Stimulated activated CD8-positive, alpha-beta memory T cell treated with anti-CD3 and anti-CD28 coated beads, Interleukin-15, amount 100 ng/mL, for 1 hour (primary cell): Measurements from ENCODE around the gene CIDEC.
"Not testable (repeated sequence)": the region's sequence is repeated elsewhere in the genome, so short reads cannot be mapped to it uniquely, and the experiment has no call there.

Experiments used
- DNase-seq: peaks from one replicate; pipeline ENCODE4 v3.0.0-alpha.2; 2020; ENCODE audit warnings: low read depth

CIDEC gene

DNA sequence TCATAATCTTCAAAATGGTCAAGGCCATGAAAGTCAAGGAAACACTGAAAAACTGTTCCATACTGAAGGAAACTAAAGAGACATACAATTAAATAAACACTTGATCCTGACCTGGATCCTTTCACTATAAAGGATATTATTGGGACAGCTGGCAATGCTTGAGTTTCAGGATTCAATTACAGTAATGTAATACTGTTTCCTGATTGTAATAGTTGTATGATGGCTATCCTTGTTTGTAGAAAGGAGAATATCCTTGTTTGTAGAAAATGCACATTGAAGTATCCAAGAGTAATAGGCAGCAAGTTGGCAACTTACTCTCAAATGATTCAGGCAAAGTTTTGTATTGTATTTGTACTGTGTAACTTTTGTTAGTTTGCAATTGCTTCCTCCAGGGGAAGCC lies 4.6 kb downstream of the CIDEC start:
- DNase-seq, result no peak

DNA sequence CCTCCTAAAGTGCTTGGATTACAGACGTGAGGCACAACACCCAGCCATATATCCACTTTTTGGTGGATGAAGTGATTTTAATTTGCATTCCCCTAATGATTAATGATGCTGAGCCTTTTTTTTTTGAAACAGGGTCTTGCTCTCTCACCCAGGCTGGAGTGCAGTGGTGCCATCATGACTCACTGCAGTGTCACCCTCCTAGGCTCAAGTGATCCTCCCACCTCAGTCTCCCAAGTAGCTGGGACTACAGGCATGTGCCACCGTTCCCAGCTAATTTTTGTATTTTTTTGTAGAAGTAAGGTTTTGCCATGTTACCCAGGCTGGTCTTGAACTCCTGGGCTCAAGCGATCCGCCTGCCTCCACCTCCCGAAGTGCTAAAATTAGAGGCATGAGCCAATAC lies 8.0 kb downstream of the CIDEC start:
- not testable (repeated sequence) for DNase-seq

DNA sequence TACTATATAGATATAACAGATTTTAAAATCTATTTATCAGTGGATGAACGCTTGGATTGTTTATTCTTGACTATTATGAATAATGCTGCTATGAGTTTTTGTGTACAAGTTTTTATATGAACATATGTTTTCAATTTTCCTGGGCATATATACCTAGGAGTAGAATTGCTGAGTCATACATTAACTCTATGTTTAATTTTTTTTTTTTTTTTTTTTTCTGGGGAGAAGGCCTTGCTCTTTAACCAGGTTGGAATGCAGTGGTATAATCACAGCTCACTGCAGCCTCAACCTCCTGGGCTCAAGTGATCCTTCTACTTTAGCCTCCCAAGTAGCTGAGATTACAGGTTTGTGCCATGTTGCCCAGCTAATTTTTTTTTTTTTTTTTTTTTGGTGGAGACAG lies 9.1 kb downstream of the CIDEC start:
- DNase-seq, result no peak

DNA sequence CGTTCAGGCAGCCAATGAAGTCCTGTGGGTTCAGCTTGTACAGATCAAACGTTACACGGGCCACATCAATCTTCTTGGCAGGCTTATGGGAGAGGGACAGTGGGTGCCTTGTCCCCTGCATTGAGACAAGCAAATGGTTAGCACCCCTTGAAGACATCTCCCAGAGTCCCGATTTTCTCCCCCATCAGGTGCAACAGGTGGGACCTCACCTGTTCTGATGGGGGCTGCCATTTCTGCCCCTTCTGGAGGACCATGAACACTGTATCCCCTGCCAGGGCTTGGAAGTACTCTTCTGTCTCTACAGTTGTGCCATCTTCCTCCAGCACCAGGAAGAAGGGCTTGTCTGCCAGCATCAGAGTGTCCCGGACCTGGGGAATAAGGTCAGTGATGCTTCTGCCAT lies 10.1 kb downstream of the CIDEC start:
- DNase-seq, result no peak

DNA sequence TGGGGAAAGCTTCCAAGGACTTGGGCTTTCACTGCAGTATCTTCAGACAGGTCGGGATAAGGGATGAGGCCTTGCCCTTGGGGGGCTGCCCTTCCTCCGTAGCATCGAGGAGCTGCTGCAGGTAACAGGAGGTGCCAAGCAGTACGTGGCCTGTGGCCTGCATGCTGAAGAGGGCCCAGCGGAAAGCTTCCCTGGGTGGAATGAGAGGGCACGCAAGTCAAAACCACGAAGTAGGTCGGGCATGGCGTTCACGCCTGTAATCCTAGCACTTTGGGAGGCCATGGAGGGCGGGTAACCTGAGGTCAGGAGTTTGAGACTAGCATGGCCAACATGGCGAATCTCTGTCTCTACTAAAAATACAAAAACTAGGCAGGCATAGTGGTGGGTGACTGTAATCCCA lies 12.9 kb downstream of the CIDEC start:
- DNase-seq, result no peak

DNA sequence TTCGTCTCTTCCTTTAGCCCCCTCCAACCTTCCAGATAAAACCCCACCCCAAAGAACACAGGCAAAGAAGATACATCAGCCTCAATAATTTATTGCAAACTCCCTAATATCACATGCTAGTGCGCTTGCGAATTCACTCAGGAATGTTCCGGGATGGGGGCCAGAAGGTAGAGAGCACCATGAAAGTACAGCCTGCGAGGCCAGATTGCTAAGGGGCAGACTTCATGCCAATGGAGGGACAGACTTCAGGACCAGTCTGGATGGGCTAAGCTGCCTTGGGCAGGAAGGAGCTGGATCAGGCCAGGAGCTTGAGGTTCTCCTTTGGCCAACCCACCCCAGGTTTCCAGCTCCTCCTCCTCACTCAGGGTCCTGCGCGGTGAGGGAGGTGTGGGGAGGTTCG lies 13.4 kb downstream of the CIDEC start:
- DNase-seq, result no peak

DNA sequence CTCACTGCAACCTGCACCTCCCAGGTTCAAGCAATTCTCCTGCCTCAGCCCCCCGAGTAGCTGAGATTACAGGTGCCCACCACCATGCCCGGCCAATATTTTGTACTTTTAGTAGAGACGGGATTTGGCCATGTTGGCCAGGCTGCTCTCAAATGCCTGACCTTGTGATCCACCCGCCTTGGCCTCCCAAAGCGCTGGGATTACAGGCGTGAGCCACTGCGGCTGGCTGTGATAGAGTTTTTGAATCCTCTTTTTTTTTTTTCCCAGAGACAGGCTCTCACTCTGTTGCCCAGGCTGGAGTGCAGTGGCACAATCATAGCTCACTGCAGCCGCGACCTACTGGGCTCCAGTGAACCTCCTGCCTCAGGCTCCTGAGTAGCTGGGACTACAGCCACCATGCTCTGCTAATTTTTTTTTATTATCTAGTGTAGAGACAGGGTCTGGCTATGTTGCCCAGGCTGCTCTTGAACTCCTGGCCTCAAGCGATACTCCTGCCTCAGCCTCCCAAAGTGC lies 14.9 kb downstream of the CIDEC start:
- not testable (repeated sequence) for DNase-seq

DNA sequence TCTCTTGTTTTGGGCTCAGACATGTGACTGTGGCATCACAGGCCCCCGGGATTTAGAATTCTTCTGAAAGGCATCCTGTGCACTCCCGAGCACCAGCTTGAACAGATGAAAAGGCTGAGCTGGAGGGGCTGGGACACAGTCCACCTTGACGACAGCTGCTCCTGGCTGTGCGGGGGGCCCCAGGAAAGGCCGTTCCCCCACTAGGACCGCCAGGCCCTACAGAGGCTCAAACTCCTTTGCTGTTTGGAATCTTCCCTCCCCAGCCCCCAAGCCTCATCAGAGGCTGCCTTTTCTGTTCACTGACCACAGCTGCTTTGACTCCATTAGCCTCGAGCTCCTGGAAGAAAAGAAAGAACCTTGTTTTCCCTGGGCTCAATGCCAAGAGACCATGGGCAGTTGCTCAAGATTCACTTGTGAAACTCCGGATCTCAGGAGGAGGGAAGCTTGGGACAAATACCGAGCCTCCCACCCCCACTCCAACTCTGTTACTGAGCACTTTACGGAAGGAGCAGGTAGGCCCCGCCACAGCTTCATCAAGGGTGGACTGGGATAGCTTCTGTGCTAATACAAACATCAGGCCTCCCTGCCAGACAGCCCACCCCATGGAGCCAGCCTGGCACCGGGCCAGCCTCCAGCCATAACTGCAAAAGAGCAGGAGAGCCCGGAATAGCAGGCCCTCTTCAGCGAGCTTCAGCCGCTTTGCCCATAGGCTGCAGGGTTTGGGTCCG lies 15.7 kb downstream of the CIDEC start:
- no peak for DNase-seq

DNA sequence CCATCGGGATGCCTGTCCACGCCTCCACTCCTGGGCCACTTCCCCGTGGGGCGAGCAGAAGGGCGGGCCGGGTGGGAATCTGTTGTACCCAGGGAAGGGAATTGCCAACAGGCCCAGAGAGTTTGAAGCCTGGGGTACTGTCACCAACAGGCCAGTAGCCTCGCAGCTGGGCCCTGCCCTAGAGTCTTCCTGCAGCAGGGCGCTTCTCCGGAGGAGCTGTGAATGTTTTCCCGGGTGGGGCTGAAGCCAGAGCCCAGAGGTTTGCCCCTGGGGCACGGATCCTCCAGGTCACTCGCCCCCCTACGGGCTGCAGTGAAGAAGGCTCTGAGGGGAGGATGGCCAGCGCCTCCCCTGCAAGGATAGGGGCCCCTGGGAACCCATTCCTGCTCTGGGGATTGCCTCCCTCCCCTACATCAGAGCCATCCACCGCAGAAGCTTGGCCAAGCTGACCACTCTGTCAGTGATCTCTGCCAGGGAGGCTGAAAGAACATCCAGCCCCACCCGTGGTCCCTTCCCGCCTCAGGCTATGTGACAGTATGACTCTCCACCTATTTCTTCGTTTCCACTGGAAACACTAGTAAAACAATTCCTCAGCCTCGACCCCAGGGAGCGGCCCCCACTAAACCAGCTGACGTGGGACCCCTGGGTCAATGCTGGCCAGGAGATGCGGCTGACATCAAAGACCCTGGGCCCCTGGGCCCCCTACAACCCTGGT lies 16.8 kb downstream of the CIDEC start:
- no peak for DNase-seq

DNA sequence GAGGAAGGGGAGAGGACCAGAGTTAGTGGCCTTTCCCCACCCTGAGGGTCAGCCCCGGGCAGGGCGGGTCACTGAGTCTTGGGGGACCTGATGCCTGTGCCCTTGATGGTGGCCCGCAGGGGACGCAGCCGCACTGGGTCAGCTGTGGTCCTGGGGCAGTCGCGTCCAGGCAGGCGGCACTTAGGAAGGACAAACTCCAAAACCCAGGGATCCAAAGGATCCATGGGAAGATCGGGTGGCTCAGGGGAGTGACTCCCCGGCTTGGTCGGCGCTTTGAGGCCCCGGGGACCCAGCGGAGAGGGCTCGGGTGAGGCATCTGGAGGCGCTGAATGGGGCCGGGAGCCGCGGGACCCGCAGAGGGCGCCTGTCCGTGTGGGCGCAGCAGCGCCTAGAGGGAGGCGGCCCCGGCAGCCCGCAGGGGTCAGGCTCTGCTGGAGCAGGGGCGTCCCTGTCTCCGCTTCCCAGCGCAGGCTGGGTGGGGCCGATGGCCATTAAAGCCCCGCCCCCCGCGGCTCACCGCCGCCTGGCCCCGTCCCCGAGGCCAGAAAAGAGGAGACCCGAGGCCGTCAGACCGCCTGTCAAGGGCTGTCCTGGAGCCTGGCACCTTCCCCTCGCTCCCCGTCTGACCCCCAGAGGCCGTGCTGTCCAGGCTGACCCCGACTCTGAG lies 17.5 kb downstream of the CIDEC start:
- DNase-seq, result no peak

DNA sequence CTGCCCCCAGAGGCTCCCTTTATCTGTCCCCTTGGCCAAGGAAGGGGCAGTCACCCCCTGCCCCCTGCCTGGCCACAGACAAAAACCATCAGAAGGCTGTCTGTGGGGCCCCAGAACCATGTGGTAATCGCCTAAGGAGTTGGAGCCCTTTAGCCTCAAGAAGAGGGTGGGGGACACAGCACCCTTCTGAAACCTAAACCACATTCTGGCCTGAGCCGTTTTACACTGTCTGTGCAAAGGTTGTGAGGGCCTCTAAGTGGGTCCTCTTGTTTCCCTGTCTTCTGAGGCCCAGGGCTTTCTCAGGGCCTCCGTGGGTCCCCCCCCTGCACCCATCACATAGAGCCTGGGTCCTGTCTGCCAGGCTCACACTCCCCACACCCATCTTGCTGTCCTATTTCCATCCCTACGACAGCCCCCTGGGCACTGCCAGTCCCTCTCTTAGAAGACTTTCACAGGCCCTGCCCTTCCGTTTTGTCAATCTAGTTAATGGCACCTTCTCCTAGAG lies 18.4 kb downstream of the CIDEC start:
- no peak for DNase-seq

DNA sequence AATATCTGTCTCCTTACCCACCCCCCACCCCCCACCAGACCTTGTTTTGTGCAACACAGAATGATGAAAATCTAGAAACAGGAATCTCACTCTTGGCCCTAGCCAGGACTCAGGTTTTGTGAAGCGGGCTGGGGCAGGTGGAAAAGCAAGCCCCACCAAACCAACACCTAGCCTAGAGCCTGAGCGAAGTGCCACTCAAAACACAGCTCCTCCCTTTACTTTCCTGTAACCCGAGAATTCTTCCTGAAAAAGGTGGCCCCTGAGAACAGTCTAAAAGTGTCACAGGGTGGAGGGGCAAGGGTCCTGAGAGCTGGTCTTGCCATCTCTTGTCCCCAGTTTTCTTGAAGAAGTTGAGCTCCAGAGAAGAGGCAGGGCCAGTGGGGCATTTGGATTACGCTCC lies 18.9 kb downstream of the CIDEC start:
- DNase-seq, result no peak

DNA sequence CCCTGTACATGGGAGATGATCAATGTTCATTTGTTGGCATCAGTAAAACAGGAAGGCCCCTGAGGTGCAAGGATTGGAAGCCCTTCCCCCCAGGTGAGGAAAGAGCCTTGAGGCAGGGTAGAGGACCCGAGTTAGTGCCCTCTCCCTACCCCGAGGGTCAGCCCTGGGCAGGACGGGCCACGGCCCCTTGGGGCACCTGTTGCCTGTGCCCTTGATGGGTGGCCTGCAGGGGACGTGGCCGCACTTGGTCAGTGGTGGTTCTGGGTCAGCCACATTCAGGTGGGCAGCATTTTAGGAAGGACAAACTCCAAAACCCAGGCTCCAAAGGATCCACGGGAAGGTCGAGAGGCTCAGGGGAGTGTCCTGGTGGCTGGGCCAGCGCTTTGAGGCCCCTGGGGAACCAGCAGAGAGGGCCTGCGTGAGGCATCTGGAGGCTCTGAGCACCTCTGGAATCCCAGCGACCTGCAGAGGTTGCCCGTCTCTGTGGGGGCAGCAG lies 20.5 kb downstream of the CIDEC start:
- DNase-seq, result no peak

DNA sequence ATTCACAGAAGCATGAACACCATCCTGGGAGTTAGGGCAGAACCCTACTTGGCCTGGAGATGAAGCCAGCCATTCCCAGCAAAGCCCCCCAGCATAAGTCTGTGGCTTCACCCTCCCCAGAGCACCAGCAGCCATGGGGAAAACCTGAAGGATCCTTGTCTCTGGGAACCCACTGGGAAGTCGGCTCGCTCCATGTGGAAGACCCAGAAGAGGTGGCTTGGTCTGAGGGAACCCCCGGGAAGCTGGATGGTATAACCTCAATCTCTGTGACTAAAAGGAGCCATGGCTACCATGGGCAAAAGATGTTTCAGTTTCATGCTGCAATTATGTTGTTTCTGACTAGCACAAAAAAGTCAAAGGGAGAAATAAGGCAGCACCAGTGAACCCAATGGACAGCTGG lies 24.5 kb downstream of the CIDEC start:
- DNase-seq, result no peak

DNA sequence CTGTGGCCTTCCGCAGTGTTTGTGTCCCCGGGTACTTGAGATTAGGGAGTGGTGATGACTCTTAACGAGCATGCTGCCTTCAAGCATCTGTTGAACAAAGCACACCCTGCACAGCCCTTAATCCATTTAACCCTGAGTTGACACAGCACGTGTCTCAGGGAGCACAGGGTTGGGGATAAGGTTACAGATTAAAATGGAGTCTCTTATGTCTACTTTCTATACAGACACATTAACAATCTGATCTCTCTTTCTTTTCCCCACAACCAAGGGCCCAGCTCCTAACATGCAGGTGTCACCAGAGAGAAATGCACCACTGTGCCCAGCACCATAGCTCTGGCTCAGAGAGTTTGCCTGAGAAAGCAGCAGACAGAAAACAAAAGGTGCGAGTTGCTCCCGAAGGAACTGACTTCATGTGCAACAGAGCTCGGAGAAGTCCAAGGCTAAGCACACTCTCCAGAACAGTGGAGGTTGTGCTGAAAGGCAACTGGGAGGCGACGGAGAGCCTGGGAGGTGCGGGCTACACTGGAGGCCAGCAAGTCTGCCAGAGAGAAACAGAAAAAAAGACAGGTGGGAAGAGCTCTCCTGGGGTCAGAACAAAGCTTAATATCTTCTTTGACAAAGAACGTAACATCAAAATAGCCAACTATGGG lies 25.6 kb downstream of the CIDEC start:
- DNase-seq, result not testable (repeated sequence)

DNA sequence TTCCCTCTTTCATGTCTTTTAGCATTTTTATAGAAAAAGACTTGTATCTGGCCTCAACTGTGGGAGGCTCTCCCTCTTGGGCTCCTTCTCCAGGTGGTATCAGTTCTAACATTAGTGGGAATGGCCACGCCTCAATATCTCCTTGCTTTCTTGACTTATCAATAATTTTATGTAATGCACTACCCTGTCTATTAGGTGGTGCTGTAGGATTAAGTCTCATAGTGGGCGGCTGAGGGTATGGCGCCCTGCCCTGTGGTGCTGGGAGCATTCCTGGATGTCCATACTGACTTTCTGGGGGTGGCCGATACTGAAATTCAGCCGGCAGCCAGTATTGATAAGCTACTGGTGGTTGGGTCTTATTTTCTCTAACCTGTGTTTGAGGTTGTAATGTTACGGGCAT lies 27.5 kb downstream of the CIDEC start:
- DNase-seq, result no peak

DNA sequence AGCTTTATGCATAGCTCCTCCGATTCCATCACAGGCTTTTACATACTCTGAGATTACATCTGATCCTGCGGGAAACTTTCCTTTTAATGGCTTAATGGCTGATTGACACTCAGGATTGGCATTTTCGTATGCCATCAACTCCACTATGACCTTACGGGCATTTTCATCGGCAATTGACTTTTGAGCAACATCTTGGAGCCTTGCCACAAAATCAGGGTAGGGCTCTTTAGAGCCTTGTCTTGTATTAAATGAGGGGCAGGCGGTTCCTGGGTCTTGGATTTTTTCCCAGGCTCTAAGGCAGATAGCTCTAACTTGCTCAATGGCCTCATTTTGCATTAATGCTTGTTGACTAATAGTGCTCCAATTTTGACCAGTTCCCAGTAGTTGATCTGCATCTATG lies 28.1 kb downstream of the CIDEC start:
- DNase-seq, result not testable (repeated sequence)

DNA sequence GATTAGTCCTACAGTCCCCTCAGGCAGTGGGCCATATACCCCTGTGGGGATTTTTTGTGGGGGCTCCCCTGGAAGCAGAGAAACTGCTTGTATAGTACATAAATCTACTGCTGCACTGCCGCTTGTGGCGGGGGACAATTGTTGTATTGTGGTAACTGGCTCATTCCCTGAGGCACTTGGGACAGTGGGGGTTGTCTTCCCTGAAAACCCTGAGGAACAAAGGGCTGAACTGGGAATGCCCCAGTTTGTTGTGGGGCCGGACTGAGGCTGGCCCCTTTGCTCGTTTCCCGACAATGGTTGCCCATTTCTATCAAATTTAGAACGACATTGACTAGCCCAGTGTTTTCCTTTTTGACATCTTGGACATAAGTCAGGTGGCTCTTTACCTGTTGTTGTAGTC lies 28.7 kb downstream of the CIDEC start:
- DNase-seq, result not testable (repeated sequence)

DNA sequence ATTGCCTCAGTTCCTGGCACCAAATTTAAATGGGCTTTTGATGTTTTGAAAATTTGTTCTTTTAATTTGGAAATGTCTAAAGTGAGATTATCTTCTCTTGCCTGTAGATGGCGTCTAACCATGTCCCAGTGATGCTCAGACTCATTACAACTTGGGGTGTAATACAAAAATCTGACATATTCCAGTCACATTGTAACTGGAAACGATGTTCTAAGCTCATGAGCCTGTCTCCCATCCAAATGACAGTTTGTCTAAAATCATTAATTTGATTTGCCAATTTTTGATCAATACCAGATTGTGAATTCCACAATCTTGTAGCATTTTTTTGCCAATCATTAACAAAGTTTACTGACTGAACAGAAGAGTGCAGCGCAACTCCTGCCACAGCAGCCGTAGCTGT lies 31.2 kb downstream of the CIDEC start:
- not testable (repeated sequence) for DNase-seq

DNA sequence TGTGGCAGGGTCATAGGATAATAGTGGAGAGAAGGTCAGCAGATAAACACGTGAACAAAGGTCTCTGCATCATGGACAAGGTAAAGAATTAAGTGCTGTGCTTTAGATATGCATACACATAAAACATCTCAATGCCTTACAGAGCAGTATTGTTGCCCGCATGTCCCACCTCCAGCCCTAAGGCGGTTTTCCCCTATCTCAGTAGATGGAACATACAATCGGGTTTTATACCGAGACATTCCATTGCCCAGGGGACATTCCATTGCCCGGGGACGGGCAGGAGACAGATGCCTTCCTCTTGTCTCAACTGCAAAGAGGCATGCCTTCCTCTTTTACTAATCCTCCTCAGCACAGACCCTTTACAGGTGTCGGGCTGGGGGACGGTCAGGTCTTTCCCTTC lies 32.2 kb downstream of the CIDEC start:
- not testable (repeated sequence) for DNase-seq

DNA sequence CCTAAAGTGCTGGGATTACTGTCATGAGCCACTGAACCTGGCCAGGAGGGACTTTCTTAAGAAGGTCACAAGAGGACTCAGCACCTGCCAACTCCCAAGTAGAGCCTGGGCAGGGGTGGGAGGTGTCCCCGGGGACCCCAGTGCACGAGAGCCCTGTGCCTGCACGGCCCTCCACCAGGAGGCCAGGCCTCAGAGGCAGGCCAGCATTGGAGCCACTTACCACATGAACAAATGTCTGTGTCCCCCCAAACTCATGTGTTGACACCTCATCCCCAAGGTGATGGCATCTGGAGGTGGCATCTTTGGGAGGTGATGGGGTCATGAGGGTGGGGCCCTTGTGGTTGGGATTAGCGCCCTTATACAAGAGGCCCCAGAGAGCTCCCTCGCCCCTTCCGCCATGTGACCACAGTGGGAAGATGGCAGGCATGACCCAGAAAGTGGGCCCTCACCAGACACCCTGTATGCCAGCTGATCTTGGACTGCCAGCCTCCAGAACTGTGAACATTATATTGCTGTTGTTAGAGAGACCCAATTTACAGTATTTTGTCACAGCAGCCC lies 33.0 kb downstream of the CIDEC start:
- no peak for DNase-seq

DNA sequence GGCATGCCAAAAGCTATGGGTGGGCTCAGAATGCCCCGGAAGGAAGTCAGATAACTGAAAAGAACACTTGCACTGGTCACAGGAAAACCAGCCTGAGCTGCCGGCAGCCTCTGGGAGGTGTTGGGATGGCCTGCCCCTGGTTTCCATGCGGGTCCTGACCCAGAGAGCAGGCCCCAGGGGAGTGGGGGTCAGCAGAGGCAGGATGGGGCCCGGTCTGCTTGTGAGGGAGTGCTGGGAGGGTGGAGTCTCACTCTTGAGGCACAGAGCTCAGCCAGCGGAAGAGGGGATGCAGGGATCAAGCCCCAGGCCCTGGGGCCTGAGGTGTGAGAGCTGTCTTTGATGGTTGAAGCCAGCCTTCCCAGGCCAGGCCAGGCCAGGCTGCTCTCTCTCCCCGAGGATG lies 33.8 kb downstream of the CIDEC start:
- no peak for DNase-seq
